PC-3 (cell line): ENCODE results near the gene CTSD. TPM values are rescaled to one million over a fixed set of nuclear protein-coding genes. Genes with fewer than 3 reads are reported as not detected.

Source experiments
- ATAC-seq: fragments of 200-7000 bp; cut with Tn5 transposase; 2 replicates; pipeline ENCODE4 v1.9.1; 2020; ENCODE audit warnings: mild to moderate bottlenecking, moderate library complexity
- BruUV-seq: library from RNA; stranded (reverse); fragments of 400-500 nt; replicated peaks from 2 replicates; lab custom pipeline; 2021; lab: Mats Ljungman, UMichigan
- CTCF ChIA-PET: fragments of 300-600 bp; sonication (Branson Sonifier 250); formaldehyde crosslinking; loops from one replicate; lab custom pipeline; 2022; ENCODE audit warnings: antibody characterized with exemption; lab: Charles Lee
- POLR2A ChIA-PET: fragments of 300-600 bp; sonication (Branson Sonifier 250); formaldehyde crosslinking; loops from one replicate; lab custom pipeline; 2022; ENCODE audit warnings: antibody characterized with exemption; ENCODE audit not compliant: unreplicated experiment; lab: Charles Lee
- DNase-seq: peaks from one replicate; pipeline ENCODE4 v3.0.0-alpha.2; 2015
- H2AFZ ChIP-seq: fragments of 300-600 bp; sonication (generic); 2 replicates; pipeline ENCODE4 v1.6.0; 2016; ENCODE audit warnings: antibody characterized with exemption, low read length
- H3F3A ChIP-seq: fragments of 300-600 bp; sonication (generic); one replicate; pipeline ENCODE4 v1.6.0; 2017; ENCODE audit warnings: antibody characterized with exemption, low read length, control low read depth, mild to moderate bottlenecking; ENCODE audit not compliant: unreplicated experiment
- H3K27ac ChIP-seq: fragments of 300-600 bp; sonication (generic); 2 replicates; pipeline ENCODE4 v1.5.1; 2016; ENCODE audit warnings: mild to moderate bottlenecking, low read length
- H3K27me3 ChIP-seq: fragments of 300-600 bp; sonication (generic); 2 replicates; pipeline ENCODE4 v1.6.1; 2016; ENCODE audit warnings: low read length, mixed read lengths
- H3K36me3 ChIP-seq: fragments of 300-600 bp; sonication (generic); 2 replicates; pipeline ENCODE4 v1.6.1; 2016; ENCODE audit warnings: low read depth, mixed run types, low read length, mixed read lengths
- H3K4me1 ChIP-seq: fragments of 300-600 bp; sonication (generic); 2 replicates; pipeline ENCODE4 v1.5.1; 2016; ENCODE audit warnings: low read length; ENCODE audit not compliant: insufficient read depth
- H3K4me2 ChIP-seq: fragments of 300-600 bp; sonication (generic); 2 replicates; pipeline ENCODE4 v1.6.0; 2016; ENCODE audit warnings: low read length
- H3K4me3 ChIP-seq: fragments of 300-600 bp; sonication (generic); 2 replicates; pipeline ENCODE4 v1.5.1; 2016; ENCODE audit warnings: mild to moderate bottlenecking, low read length, mixed read lengths
- H3K79me2 ChIP-seq: fragments of 300-600 bp; sonication (generic); 2 replicates; pipeline ENCODE4 v1.6.1; 2017; ENCODE audit warnings: low read length, mixed read lengths
- H3K9ac ChIP-seq: fragments of 300-600 bp; sonication (generic); 2 replicates; pipeline ENCODE4 v1.6.0; 2016; ENCODE audit warnings: mild to moderate bottlenecking, low read length
- H3K9me2 ChIP-seq: fragments of 300-600 bp; sonication (generic); replicated peaks from 2 replicates; pipeline ENCODE4 v1.6.1; 2016; ENCODE audit warnings: mixed run types, low read length, mixed read lengths
- H3K9me3 ChIP-seq: fragments of 300-600 bp; sonication (generic); 2 replicates; pipeline ENCODE4 v1.6.1; 2016; ENCODE audit warnings: low read length, mixed read lengths
- H4K20me1 ChIP-seq: fragments of 300-600 bp; sonication (generic); 2 replicates; pipeline ENCODE4 v1.6.1; 2016; ENCODE audit warnings: low read length, mixed read lengths
- EZH2 ChIP-seq: fragments of 300-600 bp; sonication (generic); IDR thresholded peaks from one replicate; pipeline ENCODE4 v1.6.1; 2017; ENCODE audit warnings: antibody characterized with exemption, mild to moderate bottlenecking, low read length; ENCODE audit not compliant: unreplicated experiment
- EZH2phosphoT487 ChIP-seq: fragments of 300-600 bp; sonication (generic); IDR thresholded peaks from 2 replicates; pipeline ENCODE4 v1.6.1; 2018; ENCODE audit warnings: mild to moderate bottlenecking, antibody characterized with exemption, low read length, borderline replicate concordance
- intact Hi-C: fragments of 100-400 bp; cut with micrococcal nuclease; formaldehyde crosslinking; loops from 2 replicates; pipeline ENCODE4 v1.9.0; 2023
- total RNA-seq: library from RNA; depleted of rRNA; stranded (reverse); fragments of >200 nt; gene quantifications from 2 replicates; pipeline ENCODE4 v1.2.3, GENCODE V29; 2014
- TF ChIP-seq, protein P1 (sequence below): fragments of 300-600 bp; sonication (generic); conservative IDR thresholded peaks from 2 replicates; pipeline ENCODE4 v1.5.1; 2017; ENCODE audit warnings: antibody characterized with exemption, low read depth, mild to moderate bottlenecking, low read length

The CTSD gene
- total RNA-seq, 1 experiment from 2014 or later, result 308 TPM

DNA sequence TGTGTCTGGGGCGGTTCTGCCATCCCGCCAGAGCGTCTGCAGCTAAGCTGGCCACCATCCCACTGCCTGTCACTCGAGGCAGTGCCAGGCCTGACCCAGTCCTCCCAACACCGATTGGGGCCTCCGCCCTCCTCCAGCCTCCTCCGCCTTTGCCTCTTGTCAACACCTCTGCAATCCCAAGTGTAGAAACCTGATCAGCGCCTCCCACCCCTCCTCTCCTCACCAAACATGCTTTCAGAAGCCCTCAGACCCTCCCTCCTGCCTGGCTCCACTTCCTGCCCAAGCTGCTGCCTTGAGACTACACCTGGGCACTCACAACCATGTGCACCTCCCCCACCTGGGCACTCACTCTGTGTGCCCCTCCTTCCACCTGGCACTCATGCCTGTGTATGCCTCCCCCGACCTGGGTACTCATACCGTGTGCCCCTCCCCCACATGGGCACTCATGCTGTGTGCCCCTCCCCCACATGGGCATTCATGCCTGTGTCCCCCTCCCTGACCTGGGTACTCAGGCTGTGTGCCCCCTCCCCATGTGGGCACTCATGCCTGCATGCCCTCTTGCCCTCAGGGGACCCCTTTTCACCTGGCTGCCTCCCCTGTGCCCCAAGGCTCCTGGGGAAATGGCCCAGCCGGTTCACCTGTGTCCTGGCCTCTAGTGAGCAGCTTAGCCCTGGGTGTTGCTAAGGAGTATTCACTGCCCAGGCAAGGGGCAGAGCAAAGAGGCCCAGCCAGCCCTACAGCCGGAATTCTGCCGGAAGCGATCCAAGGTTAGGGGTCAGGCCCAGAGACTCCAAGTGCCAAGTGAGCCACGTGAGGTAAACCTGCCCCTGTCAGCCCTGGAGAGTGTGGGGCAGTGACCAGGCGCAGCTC is 7.8 kb downstream of the CTSD start:
- H3F3A ChIP-seq, result no peaks in the 10 kb centered on the region
- no peak overlapping the region for H3K4me3 ChIP-seq
- intact Hi-C loops, result no loop called here
- no peaks in the 10 kb centered on the region for H3K9me2 ChIP-seq
- no peaks in the 10 kb centered on the region for H3K9me3 ChIP-seq
- peaks cover 7% of the 10 kb centered on the region for H3K4me1 ChIP-seq
- no peak overlapping the region for H3K4me2 ChIP-seq
- no peaks in the 10 kb centered on the region for H3K27me3 ChIP-seq
- H3K9ac ChIP-seq, result no peak overlapping the region
- H3K79me2 ChIP-seq, result 0 out of 2 replicates have a peak, but pooled peaks cover 2% of the 10 kb centered on the region
- no peaks in the 10 kb centered on the region; the same call in 1 of the 2 replicates for H4K20me1 ChIP-seq
- ATAC-seq (no peak), DNase-seq (no peak)
- BruUV-seq, result no TSS peak
- H3K36me3 ChIP-seq, result no peaks in the 10 kb centered on the region; the same call in 1 of the 2 replicates
- no peak for TF ChIP-seq EZH2phosphoT487
- TF ChIP-seq, protein P1, sequence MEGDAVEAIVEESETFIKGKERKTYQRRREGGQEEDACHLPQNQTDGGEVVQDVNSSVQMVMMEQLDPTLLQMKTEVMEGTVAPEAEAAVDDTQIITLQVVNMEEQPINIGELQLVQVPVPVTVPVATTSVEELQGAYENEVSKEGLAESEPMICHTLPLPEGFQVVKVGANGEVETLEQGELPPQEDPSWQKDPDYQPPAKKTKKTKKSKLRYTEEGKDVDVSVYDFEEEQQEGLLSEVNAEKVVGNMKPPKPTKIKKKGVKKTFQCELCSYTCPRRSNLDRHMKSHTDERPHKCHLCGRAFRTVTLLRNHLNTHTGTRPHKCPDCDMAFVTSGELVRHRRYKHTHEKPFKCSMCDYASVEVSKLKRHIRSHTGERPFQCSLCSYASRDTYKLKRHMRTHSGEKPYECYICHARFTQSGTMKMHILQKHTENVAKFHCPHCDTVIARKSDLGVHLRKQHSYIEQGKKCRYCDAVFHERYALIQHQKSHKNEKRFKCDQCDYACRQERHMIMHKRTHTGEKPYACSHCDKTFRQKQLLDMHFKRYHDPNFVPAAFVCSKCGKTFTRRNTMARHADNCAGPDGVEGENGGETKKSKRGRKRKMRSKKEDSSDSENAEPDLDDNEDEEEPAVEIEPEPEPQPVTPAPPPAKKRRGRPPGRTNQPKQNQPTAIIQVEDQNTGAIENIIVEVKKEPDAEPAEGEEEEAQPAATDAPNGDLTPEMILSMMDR, result no peak
- no peak for TF ChIP-seq EZH2
- H2AFZ ChIP-seq, result no peak overlapping the region
- POLR2A ChIA-PET, result no interaction called here
- H3K27ac ChIP-seq, result no peak overlapping the region
- CTCF ChIA-PET, result no interaction called here

DNA sequence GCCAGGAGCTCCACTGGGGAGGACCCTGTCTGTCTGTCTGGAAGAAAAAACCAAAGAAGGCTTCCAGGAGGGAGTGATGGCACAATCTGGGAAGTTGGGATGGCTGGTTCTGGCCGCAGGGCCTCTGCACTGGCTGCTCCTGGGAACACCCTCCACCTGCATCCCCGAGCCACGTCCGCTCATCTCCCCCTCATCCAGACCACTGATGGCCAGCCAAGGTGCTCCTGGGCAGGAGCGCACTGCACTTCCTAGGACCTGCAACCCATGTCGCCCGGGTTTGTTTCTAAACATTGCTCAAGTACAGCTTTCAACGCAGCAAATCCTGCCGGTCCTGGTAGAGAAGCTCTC is 8.4 kb downstream of the CTSD start:
- TF ChIP-seq, protein P1, result no peak
- TF ChIP-seq EZH2phosphoT487, result no peak
- no peak for TF ChIP-seq EZH2
- no peak for DNase-seq
- no peak for ATAC-seq
- ChIA-PET POLR2A (no interaction called here), CTCF (interaction anchor here (0.6 kb wide), 1 partner anchor 103 kb away, joined by 5 read pairs; no protein-coding TSS in a partner anchor)
- intact Hi-C loops, result no loop called here
- Histone ChIP-seq H3K27ac (no peak overlapping the region), H3K36me3 (no peaks in the 10 kb centered on the region; the same call in 1 of the 2 replicates), H3K9me2 (no peaks in the 10 kb centered on the region), H2AFZ (no peak overlapping the region), H3K4me1 (peaks cover 1% of the 10 kb centered on the region; the same call in 1 of the 2 replicates), H4K20me1 (no peaks in the 10 kb centered on the region), H3K27me3 (no peaks in the 10 kb centered on the region), H3K79me2 (no peaks in the 10 kb centered on the region), H3K4me2 (no peak overlapping the region), H3F3A (no peaks in the 10 kb centered on the region), H3K9ac (no peak overlapping the region), H3K9me3 (no peaks in the 10 kb centered on the region), H3K4me3 (no peak overlapping the region)
- no TSS peak for BruUV-seq
